Subcutaneous abdominal adipose tissue (tissue), 5 donors: ENCODE results near the gene SLC28A1.

Experiments used
- H3K27ac ChIP-seq: one replicate; pipeline ENCODE4 v1.7.0; 2013; ENCODE audit warnings: low read depth, mild to moderate bottlenecking, inconsistent platforms, low read length, moderate library complexity
- H3K27me3 ChIP-seq, 5 donors: one replicate each; pipeline ENCODE4 v1.7.0; 2013; ENCODE audit warnings: low read length in 5 of 5, inconsistent platforms in 1 of 5; ENCODE audit not compliant: control insufficient read depth in 5 of 5, insufficient read depth in 4 of 5
- H3K36me3 ChIP-seq, 5 donors: one replicate each; pipeline ENCODE4 v1.7.0; 2013; ENCODE audit warnings: low read length in 5 of 5; ENCODE audit not compliant: control insufficient read depth in 5 of 5, insufficient read depth in 5 of 5
- H3K4me1 ChIP-seq, 5 donors: one replicate each; pipeline ENCODE4 v1.7.0; 2013; ENCODE audit warnings: low read length in 5 of 5, mild to moderate bottlenecking in 3 of 5, moderate library complexity in 1 of 5; ENCODE audit not compliant: control insufficient read depth in 5 of 5, insufficient read depth in 5 of 5
- H3K4me3 ChIP-seq, 5 donors: one replicate each; pipeline ENCODE4 v1.7.0; 2013; ENCODE audit warnings: low read length in 5 of 5, low read depth in 1 of 5
- H3K9ac ChIP-seq, 5 donors: one replicate each; pipeline ENCODE4 v1.7.0; 2013; ENCODE audit warnings: low read length in 5 of 5, mild to moderate bottlenecking in 4 of 5, moderate library complexity in 3 of 5
- H3K9me3 ChIP-seq, 5 donors: one replicate each; pipeline ENCODE4 v1.7.0; 2013; ENCODE audit warnings: low read length in 5 of 5; ENCODE audit not compliant: control insufficient read depth in 5 of 5
- donor health status: healthy.
- donor health status: healthy.
- donor health status: healthy.
- donor health status: healthy.
- donor health status: healthy.

The SLC28A1 gene

GRCh38 chr15:84907731-84908130, 23.3 kb downstream of the SLC28A1 start:
- no peak overlapping the region for H3K9ac ChIP-seq
- no peaks in the 10 kb centered on the region for H3K27me3 ChIP-seq
- no peak overlapping the region for H3K4me3 ChIP-seq
- peaks cover 10 to 40% (median 36%) of the 10 kb centered on the region in 5 donors for H3K4me1 ChIP-seq
- no peaks in the 10 kb centered on the region for H3K9me3 ChIP-seq
- H3K36me3 ChIP-seq = no peaks in the 10 kb centered on the region
- H3K27ac ChIP-seq = no peak overlapping the region

- H3K36me3 ChIP-seq = no peaks in the 10 kb centered on the region
- no peak overlapping the region for H3K9ac ChIP-seq
- H3K9me3 ChIP-seq = no peaks in the 10 kb centered on the region
- no peaks in the 10 kb centered on the region for H3K27me3 ChIP-seq
- H3K27ac ChIP-seq = no peak overlapping the region
- H3K4me1 ChIP-seq = peaks cover 10 to 48% (median 44%) of the 10 kb centered on the region in 5 donors
- H3K4me3 ChIP-seq = no peak overlapping the region
Observed at GRCh38 chr15:84908564-84908963, 24.1 kb downstream of the SLC28A1 start.

- H3K4me3 ChIP-seq = no peak overlapping the region
- H3K36me3 ChIP-seq = no peaks in the 10 kb centered on the region
- H3K27me3 ChIP-seq = no peaks in the 10 kb centered on the region
- H3K4me1 ChIP-seq = peaks cover 10 to 50% (median 45%) of the 10 kb centered on the region in 5 donors
- no peaks in the 10 kb centered on the region for H3K9me3 ChIP-seq
- H3K27ac ChIP-seq = no peak overlapping the region
- no peak overlapping the region for H3K9ac ChIP-seq
Observed at GRCh38 chr15:84909029-84909428, 24.6 kb downstream of the SLC28A1 start.

GRCh38 chr15:84909782-84910181, 25.3 kb downstream of the SLC28A1 start:
- Histone ChIP-seq H3K36me3 (no peaks in the 10 kb centered on the region), H3K4me3 (no peak overlapping the region), H3K4me1 (peaks cover 15 to 50% (median 45%) of the 10 kb centered on the region in 5 donors), H3K27me3 (no peaks in the 10 kb centered on the region), H3K9ac (no peak overlapping the region), H3K9me3 (no peaks in the 10 kb centered on the region), H3K27ac (peak overlapping the region; percentile 90)

- Histone ChIP-seq H3K36me3 (no peaks in the 10 kb centered on the region), H3K27ac (peak overlapping the region; percentile 90), H3K9ac (peak overlapping the region in 1 of 5 donors; percentile 13), H3K4me1 (peaks cover 20 to 56% (median 47%) of the 10 kb centered on the region in 5 donors), H3K9me3 (no peaks in the 10 kb centered on the region), H3K27me3 (no peaks in the 10 kb centered on the region), H3K4me3 (peak overlapping the region in 1 of 5 donors; percentile 16)
Observed at GRCh38 chr15:84910928-84911623, 26.6 kb downstream of the SLC28A1 start.

- no peaks in the 10 kb centered on the region for H3K36me3 ChIP-seq
- H3K4me1 ChIP-seq = peaks cover 20 to 56% (median 47%) of the 10 kb centered on the region in 5 donors
- H3K4me3 ChIP-seq = no peak overlapping the region
- peak overlapping the region; percentile 90 for H3K27ac ChIP-seq
- no peaks in the 10 kb centered on the region for H3K9me3 ChIP-seq
- H3K27me3 ChIP-seq = no peaks in the 10 kb centered on the region
- H3K9ac ChIP-seq = peak overlapping the region in 3 of 5 donors; percentile 47 to 57 (median 50)
Observed at GRCh38 chr15:84911879-84912660, 27.6 kb downstream of the SLC28A1 start.

GRCh38 chr15:84913360-84913723, 28.9 kb downstream of the SLC28A1 start:
- H3K4me3 ChIP-seq = no peak overlapping the region
- H3K9ac ChIP-seq = peak overlapping the region in 1 of 5 donors; percentile 0
- no peaks in the 10 kb centered on the region for H3K27me3 ChIP-seq
- peak overlapping the region; percentile 90 for H3K27ac ChIP-seq
- H3K36me3 ChIP-seq = no peaks in the 10 kb centered on the region
- peaks cover 20 to 56% (median 47%) of the 10 kb centered on the region in 5 donors for H3K4me1 ChIP-seq
- no peaks in the 10 kb centered on the region for H3K9me3 ChIP-seq

GRCh38 chr15:84914351-84914750, 29.9 kb downstream of the SLC28A1 start:
- no peak overlapping the region for H3K4me3 ChIP-seq
- H3K9ac ChIP-seq = peak overlapping the region in 2 of 5 donors; percentile 28 to 70
- H3K27ac ChIP-seq = peak overlapping the region; percentile 90
- peaks cover 20 to 56% (median 47%) of the 10 kb centered on the region in 5 donors for H3K4me1 ChIP-seq
- no peaks in the 10 kb centered on the region for H3K36me3 ChIP-seq
- no peaks in the 10 kb centered on the region for H3K27me3 ChIP-seq
- H3K9me3 ChIP-seq = no peaks in the 10 kb centered on the region

- peak overlapping the region in 4 of 5 donors; percentile 28 to 70 (median 58) for H3K9ac ChIP-seq
- H3K27me3 ChIP-seq = no peaks in the 10 kb centered on the region
- H3K36me3 ChIP-seq = no peaks in the 10 kb centered on the region
- peaks cover 20 to 54% (median 47%) of the 10 kb centered on the region in 5 donors for H3K4me1 ChIP-seq
- H3K9me3 ChIP-seq = no peaks in the 10 kb centered on the region
- no peak overlapping the region for H3K4me3 ChIP-seq
- H3K27ac ChIP-seq = peak overlapping the region; percentile 90
Observed at GRCh38 chr15:84914909-84915605, 30.6 kb downstream of the SLC28A1 start.

- Histone ChIP-seq H3K27me3 (no peaks in the 10 kb centered on the region), H3K36me3 (no peaks in the 10 kb centered on the region), H3K9ac (peak overlapping the region in 4 of 5 donors; percentile 28 to 70 (median 58)), H3K27ac (peak overlapping the region; percentile 90), H3K9me3 (no peaks in the 10 kb centered on the region), H3K4me1 (peaks cover 20 to 53% (median 47%) of the 10 kb centered on the region in 5 donors), H3K4me3 (no peak overlapping the region)
Observed at GRCh38 chr15:84915606-84915958, 31.1 kb downstream of the SLC28A1 start.
